Skeletal muscle satellite cell (primary cell): ENCODE measurements around the gene VDR.

Source experiments
- H3K27me3 ChIP-seq: 2 replicates; pipeline ENCODE4 v1.7.0; 2013; ENCODE audit warnings: low read length; ENCODE audit not compliant: control insufficient read depth, insufficient read depth
- H3K36me3 ChIP-seq: 2 replicates; pipeline ENCODE4 v1.7.0; 2013; ENCODE audit warnings: mild to moderate bottlenecking, control low read depth, low read length; ENCODE audit not compliant: insufficient read depth
- H3K4me1 ChIP-seq: 2 replicates; pipeline ENCODE4 v1.7.0; 2013; ENCODE audit warnings: low read length; ENCODE audit not compliant: control insufficient read depth, insufficient read depth
- H3K4me2 ChIP-seq: 2 replicates; pipeline ENCODE4 v1.7.0; 2013; ENCODE audit warnings: mild to moderate bottlenecking, low read length
- H3K4me3 ChIP-seq: 2 replicates; pipeline ENCODE4 v1.7.0; 2013; ENCODE audit warnings: low read length
- H3K9ac ChIP-seq: 2 replicates; pipeline ENCODE4 v1.7.0; 2013; ENCODE audit warnings: mild to moderate bottlenecking, low read depth, low read length, moderate library complexity
- H3K9me3 ChIP-seq: replicated peaks from 2 replicates; pipeline ENCODE4 v1.7.0; 2013; ENCODE audit warnings: mild to moderate bottlenecking, control low read depth, low read length

VDR gene

DNA sequence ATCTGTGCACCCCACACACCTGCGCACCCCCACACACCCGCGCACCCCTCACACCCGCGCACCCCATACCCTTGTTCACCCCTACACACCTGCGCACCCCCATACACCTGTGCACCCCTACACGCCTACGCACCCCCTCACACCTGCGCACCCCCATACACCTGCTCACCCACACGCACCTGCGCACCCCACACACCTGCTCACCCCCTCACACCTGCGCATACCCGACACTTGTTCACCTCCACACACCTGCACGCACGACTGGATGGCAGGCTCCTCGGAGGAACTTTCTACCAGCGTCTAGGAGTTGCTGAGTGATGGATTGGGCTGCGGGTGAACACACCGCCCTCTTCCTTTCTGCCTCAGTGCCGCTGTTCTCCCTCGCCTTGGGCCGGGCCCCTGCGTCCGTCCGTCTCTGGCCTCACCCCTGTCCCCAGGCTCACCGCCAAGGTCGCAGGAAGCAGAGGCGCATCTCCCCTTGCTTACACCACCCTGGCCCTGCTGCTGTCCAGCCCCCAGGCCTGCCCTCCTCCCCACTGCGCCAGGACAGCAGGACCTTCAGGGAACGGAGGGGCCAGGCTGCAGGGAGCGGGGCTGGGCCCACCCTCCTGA, 37.9 kb upstream of the VDR start:
- Histone ChIP-seq H3K4me3 (no peak overlapping the region), H3K9me3 (no peaks in the 10 kb centered on the region), H3K36me3 (no peaks in the 10 kb centered on the region), H3K27me3 (peaks cover 11% of the 10 kb centered on the region), H3K4me2 (no peak overlapping the region), H3K4me1 (peaks cover 20% of the 10 kb centered on the region), H3K9ac (no peak overlapping the region)

DNA sequence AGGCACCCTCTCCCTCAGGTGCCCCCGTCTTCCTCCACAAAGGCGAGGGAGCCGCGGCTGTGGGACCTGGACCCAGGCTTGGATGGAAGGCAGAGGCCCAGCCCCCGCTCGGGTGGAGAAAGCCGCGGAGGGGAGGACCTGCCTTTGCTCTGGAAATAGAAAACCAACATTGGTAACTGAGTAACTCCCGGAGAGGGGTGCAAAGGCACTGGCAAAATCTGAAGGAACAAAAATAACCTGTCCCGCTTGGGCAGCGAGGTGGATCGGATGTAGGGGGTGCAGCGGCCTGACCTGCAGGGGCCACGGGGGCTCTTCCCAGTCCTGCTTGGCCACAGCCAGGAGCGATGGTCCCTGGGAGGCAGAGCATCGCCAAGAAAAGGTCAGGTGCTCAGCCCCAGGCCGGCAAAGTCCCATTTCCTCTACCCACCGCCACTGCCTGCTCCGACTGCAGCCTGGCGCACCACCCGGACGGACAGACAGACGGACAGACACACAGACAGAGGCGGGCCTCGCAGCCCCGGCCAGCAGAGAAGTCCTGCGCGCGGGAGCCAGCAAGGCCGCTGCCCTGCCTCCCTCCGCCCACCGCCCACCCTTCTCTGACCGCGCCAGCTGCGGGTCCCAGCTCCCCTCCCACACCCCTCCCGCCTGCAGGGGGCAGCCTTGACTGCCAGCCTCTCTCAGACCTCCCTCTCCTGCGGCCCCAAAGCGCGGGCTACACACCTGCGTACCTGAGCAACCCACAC, 37.2 kb upstream of the VDR start:
- Histone ChIP-seq H3K36me3 (no peaks in the 10 kb centered on the region), H3K4me2 (no peak overlapping the region), H3K9ac (no peak overlapping the region), H3K27me3 (peaks cover 11% of the 10 kb centered on the region), H3K9me3 (no peaks in the 10 kb centered on the region), H3K4me3 (no peak overlapping the region), H3K4me1 (peaks cover 19% of the 10 kb centered on the region)

DNA sequence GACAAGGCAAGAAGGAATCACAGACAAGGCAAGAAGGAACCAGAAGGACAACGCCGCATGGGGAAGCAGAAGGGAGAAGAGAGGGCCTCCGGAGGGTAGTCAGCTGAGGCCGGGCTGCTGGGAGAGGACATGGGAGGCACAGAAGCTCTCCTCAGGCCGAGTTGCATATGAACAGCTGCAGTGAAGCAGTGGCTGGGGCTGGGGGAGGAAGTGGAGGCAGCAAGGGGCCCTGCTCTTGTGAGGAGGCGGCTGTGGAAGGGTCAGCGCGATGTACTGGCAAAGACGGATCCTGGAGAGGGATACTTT, 36.6 kb upstream of the VDR start:
- peaks cover 13% of the 10 kb centered on the region for H3K4me1 ChIP-seq
- H3K36me3 ChIP-seq: no peaks in the 10 kb centered on the region
- peaks cover 11% of the 10 kb centered on the region for H3K27me3 ChIP-seq
- H3K4me2 ChIP-seq: no peak overlapping the region
- no peaks in the 10 kb centered on the region for H3K9me3 ChIP-seq
- H3K9ac ChIP-seq: no peak overlapping the region
- no peak overlapping the region for H3K4me3 ChIP-seq

DNA sequence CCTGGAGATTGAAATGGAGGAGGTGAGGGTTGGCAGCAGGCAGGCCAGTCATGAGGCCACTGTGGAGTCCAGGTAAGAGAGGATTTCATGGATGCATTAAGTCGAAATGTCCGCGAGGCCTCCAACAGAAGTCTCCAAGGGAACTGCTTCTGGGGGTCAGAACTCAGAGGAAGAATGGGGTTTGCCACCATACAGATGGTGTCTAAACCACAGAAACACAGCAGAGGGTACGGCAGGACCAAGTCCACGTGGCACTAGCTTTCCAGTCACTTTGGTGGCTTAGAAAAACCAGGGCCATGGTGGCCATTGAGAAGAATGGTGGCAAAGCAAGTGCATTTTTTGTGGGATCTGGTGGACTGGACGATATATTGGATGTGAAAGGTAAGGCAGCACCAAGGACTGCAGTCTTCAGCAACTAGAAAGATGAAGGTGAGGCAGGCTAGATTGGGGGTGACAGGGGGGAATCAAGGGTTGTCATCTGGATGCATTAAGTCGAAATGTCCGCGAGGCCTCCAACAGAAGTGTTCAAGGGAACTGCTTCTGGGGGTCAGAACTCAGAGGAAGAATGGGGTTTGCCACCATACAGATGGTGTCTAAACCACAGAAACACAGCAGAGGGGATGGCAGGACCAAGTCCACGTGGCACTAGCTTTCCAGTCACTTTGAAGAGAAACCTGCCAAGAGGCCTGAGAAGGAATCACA, 36.1 kb upstream of the VDR start:
- no peak overlapping the region for H3K4me2 ChIP-seq
- no peak overlapping the region for H3K4me3 ChIP-seq
- H3K9ac ChIP-seq: no peak overlapping the region
- H3K27me3 ChIP-seq: peaks cover 11% of the 10 kb centered on the region
- H3K4me1 ChIP-seq: peaks cover 10% of the 10 kb centered on the region
- H3K9me3 ChIP-seq: no peaks in the 10 kb centered on the region
- no peaks in the 10 kb centered on the region for H3K36me3 ChIP-seq

DNA sequence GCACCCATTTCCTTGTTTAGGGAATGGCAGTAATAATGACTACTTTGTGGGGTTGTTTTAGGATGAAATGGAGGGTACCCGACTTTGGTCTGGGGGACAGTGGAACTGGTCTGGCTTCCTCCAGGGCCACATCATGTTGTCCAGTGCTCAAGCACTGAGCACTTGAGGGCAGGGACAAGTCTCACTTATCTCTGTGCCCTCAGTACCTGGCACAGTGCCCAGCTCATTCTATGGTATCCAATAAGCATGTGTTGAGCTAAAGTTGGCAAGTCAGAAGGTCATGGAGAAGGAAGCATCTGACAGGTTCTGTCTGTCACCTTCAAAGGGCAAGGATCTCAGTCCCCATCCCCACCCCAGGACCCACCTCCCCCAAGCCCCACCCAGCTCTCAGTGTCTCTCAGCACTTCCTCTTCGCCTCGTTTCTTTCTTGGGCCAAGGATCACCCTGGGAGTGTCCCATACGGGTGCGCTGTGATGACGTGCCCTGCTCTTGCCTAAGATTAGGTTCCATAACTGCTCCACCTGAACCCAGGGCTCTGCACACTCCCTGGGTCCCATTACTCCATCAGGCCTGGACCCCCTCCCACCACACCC, 34.3 kb upstream of the VDR start:
- no peak overlapping the region for H3K4me3 ChIP-seq
- H3K27me3 ChIP-seq: peaks cover 11% of the 10 kb centered on the region
- no peaks in the 10 kb centered on the region for H3K36me3 ChIP-seq
- H3K9me3 ChIP-seq: no peaks in the 10 kb centered on the region
- H3K4me1 ChIP-seq: peaks cover 14% of the 10 kb centered on the region
- no peak overlapping the region for H3K4me2 ChIP-seq
- no peak overlapping the region for H3K9ac ChIP-seq

DNA sequence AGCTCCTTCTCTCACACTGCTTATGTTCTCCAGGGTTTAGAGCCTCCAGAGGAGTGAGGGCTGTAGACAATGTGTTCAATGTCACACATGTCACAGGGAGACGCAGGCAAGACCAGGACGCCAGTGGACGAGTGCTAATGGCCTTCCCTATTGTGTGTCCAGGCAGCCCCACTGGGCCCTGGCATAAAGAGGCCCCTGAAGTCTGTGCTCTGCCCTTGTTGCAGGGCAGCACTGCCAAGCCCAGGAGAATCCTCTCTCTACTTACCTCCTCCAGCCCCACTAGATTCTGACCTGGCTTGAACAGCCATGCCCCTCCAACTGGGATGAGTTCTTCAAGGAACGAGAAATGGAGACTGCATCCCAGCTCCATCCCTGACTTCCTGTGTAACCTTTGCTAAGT, 33.8 kb upstream of the VDR start:
- Histone ChIP-seq H3K9ac (no peak overlapping the region), H3K4me1 (peaks cover 14% of the 10 kb centered on the region), H3K27me3 (peaks cover 10% of the 10 kb centered on the region), H3K9me3 (no peaks in the 10 kb centered on the region), H3K36me3 (no peaks in the 10 kb centered on the region), H3K4me3 (no peak overlapping the region), H3K4me2 (no peak overlapping the region)

DNA sequence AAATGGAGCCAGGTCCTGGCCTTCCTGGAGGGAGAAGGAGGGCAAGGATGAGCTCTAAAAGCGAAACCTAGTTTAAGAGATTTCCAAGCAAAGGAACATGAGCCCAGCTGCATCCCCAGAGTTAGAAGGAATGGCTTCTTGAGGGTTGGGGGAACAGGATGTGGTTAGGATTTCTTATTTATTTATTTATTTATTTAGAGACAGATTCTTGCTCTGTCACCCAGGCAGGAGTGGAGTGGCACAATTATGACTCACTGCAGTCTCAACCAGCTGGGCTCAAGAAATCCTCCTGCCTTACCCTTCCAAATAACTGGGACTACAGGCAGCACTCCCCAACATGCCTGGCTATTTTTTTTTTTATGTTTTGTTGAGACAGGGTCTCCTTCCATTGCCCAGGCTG, 33.3 kb upstream of the VDR start:
- peaks cover 14% of the 10 kb centered on the region for H3K4me1 ChIP-seq
- no peak overlapping the region for H3K4me3 ChIP-seq
- peak overlapping the region; percentile 35 for H3K4me2 ChIP-seq

DNA sequence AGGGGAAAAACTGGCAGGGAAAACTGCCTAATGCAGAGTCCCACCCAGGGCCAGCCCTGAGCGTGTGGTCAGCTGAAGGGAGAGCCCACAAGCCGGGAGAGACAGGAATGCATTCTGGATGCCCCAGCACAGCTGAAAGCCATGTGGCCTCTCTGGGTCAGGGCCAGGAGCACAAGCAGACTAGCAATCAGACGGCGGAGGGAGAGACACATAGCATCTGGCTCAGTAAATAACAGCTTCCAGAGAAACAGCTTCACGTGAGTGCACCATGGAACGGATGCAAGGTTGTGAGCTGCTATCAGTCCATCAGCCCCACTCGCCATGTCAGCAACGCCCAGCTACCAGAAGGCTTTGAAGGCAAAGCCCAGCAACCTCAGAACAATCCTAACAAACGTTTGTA, 30.4 kb upstream of the VDR start:
- H3K27me3 ChIP-seq: peaks cover 19% of the 10 kb centered on the region
- no peaks in the 10 kb centered on the region for H3K9me3 ChIP-seq
- no peaks in the 10 kb centered on the region for H3K36me3 ChIP-seq
- H3K9ac ChIP-seq: no peak overlapping the region
- H3K4me1 ChIP-seq: peaks cover 14% of the 10 kb centered on the region
- H3K4me3 ChIP-seq: no peak overlapping the region
- H3K4me2 ChIP-seq: no peak overlapping the region

More for the DNA sequence above, 33.3 kb upstream of the VDR start:
- H3K9ac ChIP-seq: no peak overlapping the region
- peaks cover 7% of the 10 kb centered on the region for H3K27me3 ChIP-seq
- H3K9me3 ChIP-seq: no peaks in the 10 kb centered on the region
- H3K36me3 ChIP-seq: no peaks in the 10 kb centered on the region

DNA sequence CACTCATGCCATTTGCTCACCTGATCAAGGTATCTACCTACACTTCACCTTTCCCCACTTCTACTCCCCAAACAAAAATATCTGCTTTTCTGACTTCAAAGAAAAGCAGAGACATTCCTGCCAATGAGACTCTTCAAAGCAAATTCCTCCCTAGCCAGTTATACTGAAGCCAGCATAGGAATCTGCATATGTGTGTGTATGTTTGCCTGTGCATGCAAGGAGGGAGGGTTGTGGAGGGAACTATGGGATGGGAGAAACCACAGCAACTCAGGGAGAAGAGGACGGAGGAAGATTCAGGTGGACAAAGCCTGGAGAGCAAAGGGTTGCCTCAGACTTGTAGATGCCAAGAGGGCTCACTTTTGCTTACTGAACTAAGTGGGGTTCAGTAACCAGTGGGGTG, 26.4 kb upstream of the VDR start:
- no peaks in the 10 kb centered on the region for H3K9me3 ChIP-seq
- no peak overlapping the region for H3K4me3 ChIP-seq
- peaks cover 59% of the 10 kb centered on the region for H3K27me3 ChIP-seq
- H3K4me2 ChIP-seq: no peak overlapping the region
- H3K4me1 ChIP-seq: peaks cover 4% of the 10 kb centered on the region
- H3K9ac ChIP-seq: no peak overlapping the region
- no peaks in the 10 kb centered on the region for H3K36me3 ChIP-seq

DNA sequence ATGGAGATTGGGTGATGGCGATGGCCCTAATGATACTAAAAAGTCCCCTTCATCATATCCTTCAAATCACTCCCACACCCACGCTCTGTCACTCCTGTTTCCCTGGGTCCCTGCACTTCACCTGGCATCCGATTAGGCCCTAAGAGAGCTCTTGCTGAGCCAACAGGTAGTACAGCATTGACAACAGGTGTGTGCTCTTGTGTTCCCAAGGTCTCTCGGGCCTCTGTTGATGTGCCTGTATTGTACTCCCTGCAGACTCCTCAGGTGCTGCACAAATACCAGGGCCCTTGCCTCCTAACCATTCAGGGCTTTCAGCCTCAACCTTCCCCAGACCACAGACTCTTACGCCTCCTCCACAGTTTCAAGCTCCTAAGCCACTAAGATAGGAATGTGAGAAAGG, 25.8 kb upstream of the VDR start:
- H3K36me3 ChIP-seq: no peaks in the 10 kb centered on the region
- peaks cover 4% of the 10 kb centered on the region for H3K4me1 ChIP-seq
- H3K27me3 ChIP-seq: peaks cover 64% of the 10 kb centered on the region
- H3K9me3 ChIP-seq: no peaks in the 10 kb centered on the region
- no peak overlapping the region for H3K4me2 ChIP-seq
- no peak overlapping the region for H3K4me3 ChIP-seq
- H3K9ac ChIP-seq: no peak overlapping the region

DNA sequence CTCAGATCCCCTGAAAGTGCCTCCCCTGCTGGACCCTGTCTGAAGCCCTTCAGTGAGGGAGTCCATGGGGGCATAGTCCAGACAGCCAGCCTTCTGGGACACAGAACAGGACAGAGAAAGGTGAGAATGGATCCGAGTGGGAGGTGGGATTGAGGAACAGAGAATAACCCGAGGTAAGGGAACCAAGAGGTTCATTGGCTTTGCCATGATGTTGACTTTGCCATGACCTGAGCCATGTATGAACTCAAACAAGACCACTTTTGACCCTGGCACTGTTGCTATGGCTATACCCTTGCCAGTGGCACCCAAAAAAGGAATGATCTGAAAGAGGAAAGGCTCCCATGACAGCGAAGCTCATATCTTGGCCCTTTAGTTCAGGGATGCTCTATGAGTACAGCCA, 22.6 kb upstream of the VDR start:
- H3K4me2 ChIP-seq: no peak overlapping the region
- H3K9ac ChIP-seq: no peak overlapping the region
- no peaks in the 10 kb centered on the region for H3K4me1 ChIP-seq
- no peak overlapping the region for H3K4me3 ChIP-seq
- no peaks in the 10 kb centered on the region for H3K9me3 ChIP-seq
- H3K27me3 ChIP-seq: peaks cover 94% of the 10 kb centered on the region
- H3K36me3 ChIP-seq: no peaks in the 10 kb centered on the region
